ENCODE results near the gene BLTP3B.

GRCh38 chr12:100165356-100165755 is 22.7 kb upstream of the BLTP3B start:
- no peak for TF ChIP-seq CTCF (IDR thresholded peaks at IDR 0.05)
- TF ChIP-seq EZH2 (IDR thresholded peaks at IDR 0.05; ENCODE audit: borderline replicate concordance, insufficient read depth, low read depth, low read length, poor library complexity, severe bottlenecking): no peak
